Transverse colon (tissue), 4 donors: ENCODE results near the gene ZFAND2A.

ENCODE experiments used
- CTCF ChIP-seq, 5 experiments: fragments of 200-600 bp in 3 of 5; fragments of 450-650 bp in 2 of 5; sonication (generic) in 3 of 5; IDR thresholded peaks; 1 replicate in 2 of 5; 2 replicates in 3 of 5; pipeline ENCODE4 v1.5.1; 2016 to 2017; ENCODE audit warnings: antibody characterized with exemption in 5 of 5, inconsistent platforms in 3 of 5, mild to moderate bottlenecking in 2 of 5, moderate library complexity in 1 of 5
- EP300 ChIP-seq: sonication (generic); formaldehyde crosslinking; IDR thresholded peaks from one replicate; pipeline ENCODE4 v1.6.1; 2017; ENCODE audit warnings: antibody characterized with exemption, low read depth
- POLR2A ChIP-seq: fragments of 450-650 bp; IDR thresholded peaks from one replicate; pipeline ENCODE4 v1.6.1; 2016; ENCODE audit warnings: antibody characterized with exemption, mild to moderate bottlenecking, moderate library complexity
- POLR2AphosphoS5 ChIP-seq, 3 donors: sonication (generic); formaldehyde crosslinking; IDR thresholded peaks; one replicate each; pipeline ENCODE4 v1.6.1; 2016; ENCODE audit warnings: antibody characterized with exemption in 3 of 3

GRCh38 chr7:1164436-1164835 is 4.4 kb upstream of the ZFAND2A start:
- TF ChIP-seq CTCF (IDR thresholded peaks at IDR 0.05), result no peak
- TF ChIP-seq POLR2A, result no peak
- no peak for TF ChIP-seq POLR2AphosphoS5 (IDR thresholded peaks at IDR 0.05)
- TF ChIP-seq EP300, result no peak
